ENCODE results near the gene ZNF71. TPM values are rescaled to one million over a fixed set of nuclear protein-coding genes. Genes with fewer than 3 reads are reported as not detected.

The ZNF71 gene
- 14.0 and 14.7 TPM in 2 replicates for total RNA-seq

DNA sequence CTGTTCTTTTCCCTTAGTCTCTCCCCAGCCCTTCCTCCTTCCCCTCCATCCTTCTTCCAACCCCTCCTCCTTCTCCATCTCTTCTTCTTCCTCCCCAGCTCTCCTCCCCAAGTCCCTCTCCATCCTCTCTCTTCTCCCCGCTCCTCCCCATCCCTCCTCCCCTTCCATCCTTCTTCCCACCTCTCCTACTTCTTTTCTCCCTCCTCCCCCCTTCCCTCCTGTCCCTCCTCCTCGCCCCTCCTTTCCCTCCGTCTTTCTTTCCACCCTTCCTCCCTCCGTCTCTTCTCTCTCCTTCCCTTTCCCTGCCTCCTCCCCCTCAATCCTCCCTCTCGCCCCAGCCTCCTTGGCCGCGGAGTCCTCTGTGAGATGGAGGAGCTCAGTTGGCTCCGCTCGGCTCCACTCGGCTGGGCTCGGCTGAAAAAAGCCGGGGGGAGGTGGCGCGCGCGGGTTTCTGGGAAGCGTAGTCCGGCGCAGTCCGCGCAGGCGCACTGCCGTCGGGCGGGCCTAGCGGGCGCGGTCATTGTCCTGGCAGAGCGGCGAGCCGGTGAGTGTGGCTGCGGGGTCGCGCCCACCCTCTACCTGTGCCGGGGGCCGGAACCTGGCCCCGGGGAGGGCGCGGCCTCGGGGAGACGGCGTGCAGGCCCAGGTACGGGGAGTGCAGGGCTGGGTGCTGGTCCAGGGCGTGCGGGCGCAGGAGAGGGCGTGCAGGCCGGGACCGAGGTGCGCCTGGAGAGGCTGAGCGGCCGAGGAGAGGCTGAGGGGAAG is at the start of gene ZNF71:
ZNF71 (plus strand) TSS at position 520 of the 765 bp plus-strand sequence. CDS start 6,257 bp downstream, outside the sequence.

DNA sequence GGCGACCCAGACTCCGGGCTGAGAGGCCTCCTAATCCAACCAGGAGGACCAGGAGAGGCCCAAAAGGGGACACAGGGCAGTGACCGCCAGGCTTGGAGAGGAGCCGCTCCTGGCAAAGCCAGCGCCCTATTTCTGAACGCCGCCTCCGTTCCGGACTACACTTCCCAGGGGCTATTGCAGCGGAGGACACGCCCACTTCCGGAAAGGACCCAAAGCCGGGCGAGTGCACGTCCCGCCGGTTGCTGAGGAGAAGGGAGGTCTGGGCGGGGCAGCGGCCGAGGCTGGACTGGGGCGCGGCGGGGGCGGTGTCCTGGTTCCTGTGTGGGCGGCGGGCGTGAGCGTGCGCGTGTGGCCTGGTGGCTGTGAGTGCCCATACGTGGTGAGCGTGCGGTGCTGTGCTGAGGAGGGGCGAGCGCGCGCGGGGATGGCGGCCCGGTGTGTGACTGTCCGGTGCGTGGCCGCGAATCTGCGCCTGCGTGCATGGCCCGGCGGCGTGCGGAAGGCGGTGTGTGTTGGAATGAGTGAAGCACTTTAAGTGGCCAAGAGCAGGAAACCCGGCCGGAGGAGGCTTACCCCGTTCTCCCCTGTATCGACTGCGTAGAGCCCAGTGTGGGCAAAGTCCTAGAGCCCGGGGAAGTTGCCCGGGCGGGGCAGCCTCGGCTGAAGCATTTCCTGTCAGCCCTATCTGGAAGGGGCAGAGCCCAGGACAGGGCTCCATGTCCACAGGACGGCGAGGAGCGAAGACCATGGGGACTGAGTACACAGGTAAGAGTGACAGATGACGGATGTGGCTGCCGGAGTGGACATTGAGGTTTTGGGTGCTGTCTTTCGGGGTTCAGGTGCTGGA is 27.6 kb upstream of the ZNF71 start, which contains the start of gene ZNF470:
ZNF470 (plus strand) TSS at position 195 of the 847 bp plus-strand sequence. CDS start 2,844 bp downstream, outside the sequence.

DNA sequence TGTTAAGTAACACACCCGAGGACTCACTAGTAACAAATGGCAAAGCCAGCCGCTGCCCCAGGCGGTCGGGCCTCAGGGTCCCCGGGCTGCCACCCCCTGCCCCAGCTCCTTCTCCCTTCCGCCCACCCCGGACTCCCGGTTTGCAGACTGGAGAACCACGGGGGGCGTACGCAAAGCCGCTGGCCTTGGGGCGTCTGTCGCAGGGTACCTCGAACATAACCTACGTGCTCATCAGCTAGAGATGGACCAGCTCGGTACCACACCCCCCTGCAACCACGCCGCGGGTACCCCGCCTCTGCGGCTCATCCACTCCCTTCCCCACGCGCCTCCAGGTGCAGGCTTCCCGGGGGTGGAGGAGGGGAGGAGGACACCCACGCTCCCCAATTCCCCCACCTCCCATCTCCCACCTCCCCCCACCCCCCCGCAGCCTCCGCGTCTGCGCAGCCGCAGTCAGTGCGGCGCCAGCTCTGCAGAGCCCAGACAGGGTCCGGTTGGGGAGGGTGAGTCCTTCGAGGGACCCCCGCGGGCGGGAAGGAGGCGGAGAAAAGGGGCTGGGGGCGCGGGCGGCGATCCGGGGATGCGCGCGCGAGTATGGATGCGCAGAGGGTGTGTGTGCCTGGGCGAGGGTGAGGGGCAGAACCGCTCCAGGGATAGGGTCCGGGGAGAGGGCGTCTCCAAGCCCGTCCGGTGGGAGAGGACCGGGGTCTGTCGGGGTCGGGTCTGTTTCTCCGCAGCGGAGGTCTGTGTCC is 47.8 kb downstream of the ZNF71 start, which contains the start of gene SMIM17:
SMIM17 (plus strand) TSS at position 449 of the 749 bp plus-strand sequence. CDS start 2,509 bp downstream, outside the sequence.

DNA sequence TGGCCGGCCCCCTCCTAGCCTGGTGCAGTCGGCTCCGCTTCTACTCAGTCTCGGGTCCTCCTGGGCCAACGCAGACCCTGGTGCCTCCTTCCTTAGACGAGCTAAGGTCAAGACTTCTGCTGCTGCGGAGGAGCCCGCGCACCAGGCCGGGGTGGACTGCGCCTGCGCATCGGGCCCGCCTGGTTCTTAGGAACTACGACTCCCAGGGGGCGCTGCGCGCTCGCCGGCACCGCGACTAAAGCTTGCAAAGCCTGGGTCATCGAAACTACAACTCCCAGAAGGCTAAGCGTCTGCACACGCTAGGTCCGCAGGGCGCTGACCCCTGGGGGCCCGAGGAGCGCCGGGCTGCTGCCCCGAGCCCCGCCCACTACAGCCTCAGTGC is 76.5 kb downstream of the ZNF71 start, which contains the start of gene ZNF835:
ZNF835 (minus strand) TSS at position 145 of the 382 bp plus-strand sequence. CDS start 6,559 bp downstream, outside the sequence.

Other genes starting within 250 kb of the ZNF71 start
- gene ZNF582, start 201.8 kb upstream of the ZNF71 start, total RNA-seq: 1.3 and 1.9 TPM in 2 replicates
- 2.6 and 3.2 TPM in 2 replicates for gene ZNF583, start 191.0 kb upstream of the ZNF71 start, total RNA-seq
- 0.67 and 0.94 TPM in 2 replicates for gene ZNF667, start 118.0 kb upstream of the ZNF71 start, total RNA-seq
- 1.1 and 1.4 TPM in 2 replicates for gene ZNF471, start 87.4 kb upstream of the ZNF71 start, total RNA-seq
- gene ZFP28, start 56.4 kb upstream of the ZNF71 start, total RNA-seq: 4.2 and 6.7 TPM in 2 replicates
- gene ZNF470, start 27.8 kb upstream of the ZNF71 start, total RNA-seq: 1.8 and 2.2 TPM in 2 replicates
- gene SMIM17, start 47.9 kb downstream of the ZNF71 start, total RNA-seq: 0.33 TPM in 1 of 2 replicates, not detected in the other
- gene ZNF835, start 76.5 kb downstream of the ZNF71 start, total RNA-seq: 0.05 and 0.40 TPM in 2 replicates
- gene PEG3, start 245.4 kb downstream of the ZNF71 start, total RNA-seq: 0.34 and 0.60 TPM in 2 replicates
- not detected in 2 replicates for gene ZIM2, start 245.4 kb downstream of the ZNF71 start, total RNA-seq

Data from mammary microvascular endothelial cell (primary cell).